Duodenal mucosa (tissue), 2 donors: ENCODE results near the gene C7orf33.
"Not testable (repeated sequence)": the region's sequence is repeated elsewhere in the genome, so short reads cannot be mapped to it uniquely, and the experiment has no call there.

ENCODE experiments used
- H3K27ac ChIP-seq: one replicate; pipeline ENCODE4 v1.7.0; 2013; ENCODE audit warnings: low read depth, low read length
- H3K27me3 ChIP-seq, 2 donors: one replicate each; pipeline ENCODE4 v1.7.0; 2013; ENCODE audit warnings: low read length in 2 of 2, control low read depth in 1 of 2; ENCODE audit not compliant: insufficient read depth in 2 of 2, control insufficient read depth in 1 of 2
- H3K36me3 ChIP-seq, 2 donors: one replicate each; pipeline ENCODE4 v1.7.0; 2013; ENCODE audit warnings: low read length in 2 of 2, control low read depth in 1 of 2; ENCODE audit not compliant: insufficient read depth in 2 of 2, control insufficient read depth in 1 of 2
- H3K4me1 ChIP-seq, 2 donors: one replicate each; pipeline ENCODE4 v1.7.0; 2013; ENCODE audit warnings: low read length in 2 of 2, control low read depth in 1 of 2; ENCODE audit not compliant: insufficient read depth in 2 of 2, control insufficient read depth in 1 of 2
- H3K4me3 ChIP-seq, 2 donors: one replicate each; pipeline ENCODE4 v1.7.0; 2013; ENCODE audit warnings: low read length in 2 of 2, low read depth in 1 of 2
- H3K9ac ChIP-seq, 2 donors: one replicate each; pipeline ENCODE4 v1.7.0; 2013; ENCODE audit warnings: low read length in 2 of 2, low read depth in 1 of 2
- H3K9me3 ChIP-seq, 2 donors: one replicate each; pipeline ENCODE4 v1.7.0; 2013; ENCODE audit warnings: low read length in 2 of 2, control low read depth in 1 of 2; ENCODE audit not compliant: control insufficient read depth in 1 of 2

Gene C7orf33

GRCh38 chr7:148561099-148561498, 29.5 kb upstream of the C7orf33 start:
- no peaks in the 10 kb centered on the region for H3K9me3 ChIP-seq
- no peak overlapping the region for H3K9ac ChIP-seq
- no peak overlapping the region for H3K27ac ChIP-seq
- peaks cover 0 to 6% of the 10 kb centered on the region in 2 donors for H3K27me3 ChIP-seq
- H3K4me1 ChIP-seq, result peaks cover 3 to 5% of the 10 kb centered on the region in 2 donors
- H3K4me3 ChIP-seq, result no peak overlapping the region
- no peaks in the 10 kb centered on the region for H3K36me3 ChIP-seq

DNA sequence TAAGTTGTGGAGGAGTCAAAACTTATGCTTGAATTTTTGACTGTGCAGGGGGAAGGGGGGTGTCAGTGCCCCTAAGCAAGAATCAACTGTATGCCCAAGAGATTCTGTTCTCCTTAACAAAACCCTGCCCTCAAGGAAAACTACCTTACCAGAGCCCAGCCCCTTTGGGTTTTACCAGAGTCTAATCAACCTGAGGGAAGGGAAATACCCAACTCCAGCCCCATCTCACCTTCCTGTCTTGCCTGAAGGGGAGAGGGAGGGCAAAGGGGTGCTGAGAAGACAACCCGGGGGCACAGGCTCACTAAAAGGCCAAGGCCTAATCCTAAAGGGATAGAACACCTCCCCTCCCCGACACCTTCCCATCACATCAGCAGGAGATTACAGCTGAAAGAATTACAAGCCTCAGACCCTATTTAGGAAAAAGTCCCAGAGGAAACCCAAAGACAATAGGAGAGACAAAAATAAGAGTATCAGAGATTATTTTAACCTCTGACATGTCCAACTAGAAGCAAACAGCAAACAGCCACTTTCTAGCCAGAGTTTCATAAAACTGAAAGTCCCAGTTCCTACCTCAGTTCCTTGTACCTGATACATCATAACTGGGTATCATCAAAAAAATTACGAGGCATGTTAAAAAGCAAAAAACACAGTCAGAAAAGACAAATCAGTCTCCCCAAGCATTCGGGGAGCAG, 26.8 kb upstream of the C7orf33 start:
- no peaks in the 10 kb centered on the region for H3K9me3 ChIP-seq
- no peak overlapping the region for H3K9ac ChIP-seq
- peaks cover 3 to 5% of the 10 kb centered on the region in 2 donors for H3K4me1 ChIP-seq
- H3K27ac ChIP-seq, result no peak overlapping the region
- peak overlapping the region in 1 of 2 donors; percentile 17 for H3K4me3 ChIP-seq
- no peaks in the 10 kb centered on the region for H3K36me3 ChIP-seq
- no peaks in the 10 kb centered on the region for H3K27me3 ChIP-seq

GRCh38 chr7:148564275-148564951, 26.2 kb upstream of the C7orf33 start:
- not testable (repeated sequence) for H3K27ac ChIP-seq, H3K9me3 ChIP-seq
- peak overlapping the region in 1 of 2 donors; percentile 17 for H3K4me3 ChIP-seq

DNA sequence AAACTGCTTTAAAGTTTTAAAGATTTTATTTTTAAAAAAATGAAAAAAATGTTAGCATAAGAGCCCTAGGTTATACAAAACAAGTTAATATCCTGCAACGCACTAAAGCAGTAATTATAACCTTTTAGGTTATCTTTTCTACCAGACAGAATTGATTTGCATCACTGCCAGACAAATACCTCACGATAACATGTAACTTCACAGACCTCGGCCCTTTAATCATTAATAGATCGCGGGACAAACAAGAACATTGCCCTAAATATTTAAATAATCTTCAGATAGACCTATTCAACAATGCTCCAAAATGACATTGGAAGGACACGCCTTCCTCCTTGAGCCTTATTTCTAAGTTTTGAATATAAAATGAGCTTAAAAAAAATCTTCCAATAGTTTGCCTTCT, 23.8 kb upstream of the C7orf33 start:
- Histone ChIP-seq H3K4me3 (no peak overlapping the region), H3K9ac (no peak overlapping the region), H3K27ac (no peak overlapping the region), H3K4me1 (peaks cover 3 to 5% of the 10 kb centered on the region in 2 donors), H3K27me3 (no peaks in the 10 kb centered on the region), H3K36me3 (no peaks in the 10 kb centered on the region), H3K9me3 (no peaks in the 10 kb centered on the region)

More at GRCh38 chr7:148564275-148564951, 26.2 kb upstream of the C7orf33 start:
- H3K27me3 ChIP-seq, H3K4me1 ChIP-seq, H3K9ac ChIP-seq, H3K36me3 ChIP-seq: not testable (repeated sequence)

DNA sequence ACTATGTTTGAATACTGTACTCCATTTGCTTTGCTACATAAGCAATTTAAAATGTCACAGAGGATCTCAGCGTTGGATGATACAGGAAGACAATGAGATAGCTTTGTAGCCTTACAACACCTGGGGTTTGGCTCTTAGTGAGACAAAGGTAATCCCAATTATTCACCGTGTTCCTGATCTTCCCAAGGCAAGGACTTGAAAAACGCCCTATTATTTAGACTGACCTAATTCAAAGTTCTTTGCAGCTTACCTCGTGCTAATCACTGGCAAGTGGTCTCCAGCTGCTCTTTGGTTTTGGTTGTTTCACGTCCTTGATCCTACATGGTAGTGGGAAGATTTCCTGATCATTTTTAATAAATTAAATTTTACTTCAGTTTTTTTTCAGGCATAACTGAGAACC, 23.0 kb upstream of the C7orf33 start:
- H3K4me3 ChIP-seq, result no peak overlapping the region

DNA sequence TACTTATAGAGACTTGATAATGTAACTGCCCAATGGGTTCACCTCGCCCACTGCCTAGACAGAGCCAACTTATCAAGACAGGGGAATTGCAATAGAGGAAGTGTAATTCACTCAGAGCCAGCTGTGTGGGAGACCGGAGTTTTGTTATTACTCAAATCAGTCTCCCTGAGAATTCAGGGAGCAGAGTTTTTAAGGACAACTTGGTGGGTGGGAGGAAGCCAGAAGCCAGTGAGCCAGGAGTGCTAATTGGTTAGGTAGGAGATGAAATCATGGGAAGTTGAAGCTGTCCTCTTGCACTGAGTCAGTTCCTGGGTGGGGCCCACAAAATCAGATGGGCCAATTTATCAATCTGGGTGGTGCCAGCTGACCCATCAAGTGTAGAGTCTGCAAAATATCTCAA, 20.1 kb upstream of the C7orf33 start:
- Histone ChIP-seq H3K36me3 (no peaks in the 10 kb centered on the region), H3K27ac (no peak overlapping the region), H3K4me1 (no peaks in the 10 kb centered on the region), H3K9me3 (no peaks in the 10 kb centered on the region), H3K4me3 (no peak overlapping the region), H3K9ac (no peak overlapping the region), H3K27me3 (no peaks in the 10 kb centered on the region)

More for the DNA sequence above, 23.0 kb upstream of the C7orf33 start:
- H3K9me3 ChIP-seq, result no peaks in the 10 kb centered on the region
- H3K4me1 ChIP-seq, result peaks cover 3 to 5% of the 10 kb centered on the region in 2 donors
- H3K36me3 ChIP-seq, result no peaks in the 10 kb centered on the region
- no peaks in the 10 kb centered on the region for H3K27me3 ChIP-seq
- H3K9ac ChIP-seq, result no peak overlapping the region
- H3K27ac ChIP-seq, result no peak overlapping the region

GRCh38 chr7:148570973-148571372, 19.6 kb upstream of the C7orf33 start:
- H3K36me3 ChIP-seq, H3K4me1 ChIP-seq, H3K27me3 ChIP-seq, H3K4me3 ChIP-seq, H3K9me3 ChIP-seq, H3K9ac ChIP-seq, H3K27ac ChIP-seq: not testable (repeated sequence)

GRCh38 chr7:148571381-148571780, 19.2 kb upstream of the C7orf33 start:
- H3K9ac ChIP-seq, result no peak overlapping the region
- no peaks in the 10 kb centered on the region for H3K36me3 ChIP-seq
- no peak overlapping the region for H3K27ac ChIP-seq
- no peaks in the 10 kb centered on the region for H3K9me3 ChIP-seq
- H3K27me3 ChIP-seq, result no peaks in the 10 kb centered on the region
- no peaks in the 10 kb centered on the region for H3K4me1 ChIP-seq
- H3K4me3 ChIP-seq, result no peak overlapping the region

GRCh38 chr7:148572067-148572522, 18.5 kb upstream of the C7orf33 start:
- Histone ChIP-seq H3K9me3 (no peaks in the 10 kb centered on the region), H3K4me3 (no peak overlapping the region), H3K27ac (no peak overlapping the region), H3K9ac (no peak overlapping the region), H3K4me1 (no peaks in the 10 kb centered on the region), H3K36me3 (no peaks in the 10 kb centered on the region), H3K27me3 (no peaks in the 10 kb centered on the region)

DNA sequence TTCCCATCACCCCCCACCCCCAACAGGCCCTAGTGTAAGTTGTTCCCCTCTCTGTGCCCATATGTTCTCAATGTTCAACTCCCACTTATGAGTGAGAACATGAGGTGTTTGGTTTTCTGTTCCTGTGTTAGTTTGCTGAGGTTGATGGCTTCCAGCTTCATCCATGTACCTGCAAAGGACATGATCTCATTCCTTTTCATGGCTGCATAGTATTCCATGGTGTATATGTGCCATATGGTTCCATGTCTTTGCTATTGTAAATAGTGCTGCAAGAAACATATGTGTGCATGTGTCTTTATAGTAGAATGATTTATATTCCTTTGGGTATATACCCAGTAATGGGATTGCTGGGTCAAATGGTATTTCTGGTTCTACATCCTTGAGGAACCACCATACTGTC, 17.0 kb upstream of the C7orf33 start:
- not testable (repeated sequence) for H3K9me3 ChIP-seq, H3K9ac ChIP-seq, H3K4me3 ChIP-seq, H3K4me1 ChIP-seq, H3K27me3 ChIP-seq, H3K36me3 ChIP-seq, H3K27ac ChIP-seq
